Chondrocyte (in vitro differentiated cells): ENCODE measurements around the gene TCERG1L. TPM values are rescaled to one million over a fixed set of nuclear protein-coding genes. Genes with fewer than 3 reads are reported as not detected.
"Not testable (repeated sequence)": the region's sequence is repeated elsewhere in the genome, so short reads cannot be mapped to it uniquely, and the experiment has no call there.

ENCODE experiments used
- DNase-seq: peaks from one replicate; pipeline ENCODE4 v3.0.0; 2021; ENCODE audit warnings: mixed read lengths, low spot score
- H3K27ac Mint-ChIP-seq: one replicate; pipeline ENCODE4 v1.8.0; 2021; ENCODE audit warnings: mild to moderate bottlenecking, moderate library complexity, mixed read lengths; ENCODE audit not compliant: unreplicated experiment
- H3K27me3 Mint-ChIP-seq: 2 replicates; pipeline ENCODE4 v1.8.0; 2021; ENCODE audit warnings: low read depth, mixed read lengths
- H3K36me3 Mint-ChIP-seq: 2 replicates; pipeline ENCODE4 v1.8.0; 2021; ENCODE audit warnings: low read depth, mixed read lengths
- H3K4me1 Mint-ChIP-seq: 2 replicates; pipeline ENCODE4 v1.8.0; 2021; ENCODE audit warnings: low read depth, mild to moderate bottlenecking, mixed read lengths
- H3K4me3 Mint-ChIP-seq: one replicate; pipeline ENCODE4 v1.8.0; 2021; ENCODE audit warnings: mild to moderate bottlenecking, moderate library complexity, mixed read lengths; ENCODE audit not compliant: unreplicated experiment
- H3K9me3 Mint-ChIP-seq: 2 replicates; pipeline ENCODE4 v1.8.0; 2021; ENCODE audit warnings: low read depth, mixed read lengths
- CTCF ChIP-seq: fragments of 200-600 bp; sonication (generic); IDR thresholded peaks from 2 replicates; pipeline ENCODE4 v1.5.0; 2021; ENCODE audit warnings: antibody characterized with exemption, mild to moderate bottlenecking, moderate library complexity
- total RNA-seq: library from RNA; stranded (reverse); gene quantifications from 3 replicates; pipeline ENCODE4 v1.2.1, GENCODE V29; 2021

The TCERG1L gene
- total RNA-seq, 1 donor from 2014 or later: not detected

- Mint-ChIP-seq H3K4me3 (no peak overlapping the region), H3K27ac (no peak overlapping the region), H3K27me3 (no peaks in the 10 kb centered on the region), H3K36me3 (no peaks in the 10 kb centered on the region), H3K9me3 (peaks cover 40% of the 10 kb centered on the region), H3K4me1 (no peaks in the 10 kb centered on the region)
- no peak for TF ChIP-seq CTCF
- DNase-seq: peak; percentile 73
These were observed 202.2 kb downstream of the TCERG1L start for GRCh38 chr10:131109291-131109690.

- no peak overlapping the region for H3K4me3 Mint-ChIP-seq
- no peaks in the 10 kb centered on the region for H3K36me3 Mint-ChIP-seq
- no peaks in the 10 kb centered on the region for H3K4me1 Mint-ChIP-seq
- no peak for DNase-seq
- no peak for TF ChIP-seq CTCF
- no peak overlapping the region for H3K27ac Mint-ChIP-seq
- no peaks in the 10 kb centered on the region for H3K27me3 Mint-ChIP-seq
- peaks cover 48% of the 10 kb centered on the region for H3K9me3 Mint-ChIP-seq
These were observed 203.6 kb downstream of the TCERG1L start for GRCh38 chr10:131107970-131108369.

GRCh38 chr10:131102676-131103075 is 208.8 kb downstream of the TCERG1L start:
- no peak for TF ChIP-seq CTCF
- H3K4me1 Mint-ChIP-seq: no peaks in the 10 kb centered on the region
- no peaks in the 10 kb centered on the region for H3K36me3 Mint-ChIP-seq
- H3K9me3 Mint-ChIP-seq: peaks cover 45% of the 10 kb centered on the region
- H3K27ac Mint-ChIP-seq: no peak overlapping the region
- no peak overlapping the region for H3K4me3 Mint-ChIP-seq
- no peaks in the 10 kb centered on the region for H3K27me3 Mint-ChIP-seq
- no peak for DNase-seq

DNA sequence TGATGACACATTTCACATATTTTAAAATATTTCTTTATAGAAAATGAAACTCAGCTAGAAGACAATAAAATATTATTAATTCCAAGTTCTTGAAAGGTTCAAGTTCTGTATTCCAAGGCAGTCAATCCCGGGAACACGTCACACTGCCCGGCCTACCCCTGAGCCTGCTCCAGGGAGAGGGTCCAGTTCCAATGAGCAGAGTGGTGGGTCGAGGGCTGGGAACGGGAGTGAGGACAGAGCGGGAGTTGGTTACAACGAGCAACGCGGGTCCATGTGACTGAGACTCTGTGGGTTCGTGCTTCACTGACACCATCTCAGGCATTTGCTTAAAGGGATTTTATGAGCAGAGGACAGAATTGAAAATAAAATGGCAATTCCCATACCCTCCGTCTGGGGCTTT is 209.4 kb downstream of the TCERG1L start:
- no peak overlapping the region for H3K27ac Mint-ChIP-seq
- no peaks in the 10 kb centered on the region for H3K36me3 Mint-ChIP-seq
- peak; percentile 68 for DNase-seq
- TF ChIP-seq CTCF: no peak
- H3K4me1 Mint-ChIP-seq: no peaks in the 10 kb centered on the region
- no peak overlapping the region for H3K4me3 Mint-ChIP-seq
- peaks cover 44% of the 10 kb centered on the region for H3K9me3 Mint-ChIP-seq
- no peaks in the 10 kb centered on the region for H3K27me3 Mint-ChIP-seq

GRCh38 chr10:131100418-131101410 is 210.8 kb downstream of the TCERG1L start:
- not testable (repeated sequence) for H3K27ac Mint-ChIP-seq, H3K27me3 Mint-ChIP-seq, H3K36me3 Mint-ChIP-seq, H3K4me1 Mint-ChIP-seq, H3K4me3 Mint-ChIP-seq
- peaks cover 34% of the 10 kb centered on the region for H3K9me3 Mint-ChIP-seq
- DNase-seq: peak; percentile 62
